ENCODE data around the gene TMEM109. TPM values are rescaled to one million over a fixed set of nuclear protein-coding genes. Genes with fewer than 3 reads are reported as not detected.

The TMEM109 gene
- total RNA-seq, 1 donor from 2014 or later: 64.5 TPM

DNA sequence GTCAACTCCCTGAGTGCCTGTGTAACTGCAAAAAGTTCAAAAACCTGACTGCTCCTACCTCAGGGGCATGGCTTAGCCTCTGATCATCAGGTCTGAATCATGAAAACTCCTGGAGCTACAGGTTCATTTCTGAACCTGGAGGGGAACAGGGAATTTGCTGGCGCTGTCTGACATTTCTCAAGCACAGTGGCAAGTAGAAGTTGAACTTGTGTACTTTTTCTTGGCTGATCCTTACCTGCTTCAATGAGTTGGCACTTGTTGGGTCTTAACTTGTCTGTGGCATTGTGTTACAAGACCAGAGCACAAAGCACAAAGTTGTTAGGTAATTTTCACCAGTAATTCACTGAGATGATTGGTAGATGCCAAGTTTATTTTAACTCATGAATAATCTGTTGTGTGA lies 3.3 kb downstream of the TMEM109 start:
- Histone ChIP-seq H3K4me3 (ENCODE audit: low read depth, low read length) (no peak overlapping the region), H3K36me3 (ENCODE audit: control insufficient read depth, insufficient read depth, low read length) (peaks cover 1% of the 10 kb centered on the region), H3K27me3 (ENCODE audit: control insufficient read depth, insufficient read depth, low read length) (no peaks in the 10 kb centered on the region)
- TF ChIP-seq, protein P1, sequence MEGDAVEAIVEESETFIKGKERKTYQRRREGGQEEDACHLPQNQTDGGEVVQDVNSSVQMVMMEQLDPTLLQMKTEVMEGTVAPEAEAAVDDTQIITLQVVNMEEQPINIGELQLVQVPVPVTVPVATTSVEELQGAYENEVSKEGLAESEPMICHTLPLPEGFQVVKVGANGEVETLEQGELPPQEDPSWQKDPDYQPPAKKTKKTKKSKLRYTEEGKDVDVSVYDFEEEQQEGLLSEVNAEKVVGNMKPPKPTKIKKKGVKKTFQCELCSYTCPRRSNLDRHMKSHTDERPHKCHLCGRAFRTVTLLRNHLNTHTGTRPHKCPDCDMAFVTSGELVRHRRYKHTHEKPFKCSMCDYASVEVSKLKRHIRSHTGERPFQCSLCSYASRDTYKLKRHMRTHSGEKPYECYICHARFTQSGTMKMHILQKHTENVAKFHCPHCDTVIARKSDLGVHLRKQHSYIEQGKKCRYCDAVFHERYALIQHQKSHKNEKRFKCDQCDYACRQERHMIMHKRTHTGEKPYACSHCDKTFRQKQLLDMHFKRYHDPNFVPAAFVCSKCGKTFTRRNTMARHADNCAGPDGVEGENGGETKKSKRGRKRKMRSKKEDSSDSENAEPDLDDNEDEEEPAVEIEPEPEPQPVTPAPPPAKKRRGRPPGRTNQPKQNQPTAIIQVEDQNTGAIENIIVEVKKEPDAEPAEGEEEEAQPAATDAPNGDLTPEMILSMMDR (IDR thresholded peaks at IDR 0.05; ENCODE audit: insufficient read depth, low read length, poor library complexity, severe bottlenecking): no peak
- DNase-seq (ENCODE audit: low read depth): no peak

DNA sequence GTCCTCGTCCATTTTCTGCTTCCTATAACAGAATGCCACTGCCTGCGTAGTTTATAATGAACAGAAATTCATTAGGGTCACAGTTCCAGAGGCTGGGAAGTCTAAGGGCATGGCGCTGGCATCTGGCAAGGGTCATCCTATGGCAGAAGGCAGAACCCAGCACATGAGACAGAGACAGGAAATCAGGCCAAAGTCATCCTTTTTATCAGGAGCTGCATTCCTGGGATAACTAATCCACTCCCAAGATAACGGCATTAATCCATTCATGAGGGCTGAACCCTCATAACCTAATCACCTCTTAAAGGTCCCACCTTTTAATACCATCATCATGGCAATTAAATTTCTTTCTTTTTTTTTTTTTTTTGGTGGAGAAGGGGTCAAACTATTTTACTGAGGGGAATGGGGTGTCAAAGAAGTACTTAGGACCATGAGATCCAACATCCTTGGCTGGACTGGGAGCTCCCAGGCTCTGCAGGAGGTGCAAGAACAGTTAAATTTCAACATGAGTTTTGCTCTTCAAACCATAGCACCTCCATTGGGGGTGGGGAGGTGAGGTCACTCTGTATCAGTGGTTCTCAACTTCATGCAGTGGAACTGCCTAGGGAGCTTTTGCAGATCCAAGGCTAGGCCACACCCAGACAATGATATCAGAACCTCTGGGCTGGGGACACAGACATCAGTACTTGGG lies 4.4 kb downstream of the TMEM109 start:
- Histone ChIP-seq H3K4me3 (ENCODE audit: low read depth, low read length) (no peak overlapping the region), H3K27me3 (ENCODE audit: control insufficient read depth, insufficient read depth, low read length) (no peaks in the 10 kb centered on the region), H3K36me3 (ENCODE audit: control insufficient read depth, insufficient read depth, low read length) (peaks cover 1% of the 10 kb centered on the region)
- TF ChIP-seq, protein P1 (IDR thresholded peaks at IDR 0.05; ENCODE audit: insufficient read depth, low read length, poor library complexity, severe bottlenecking): no peak
- no peak for DNase-seq (ENCODE audit: low read depth)

DNA sequence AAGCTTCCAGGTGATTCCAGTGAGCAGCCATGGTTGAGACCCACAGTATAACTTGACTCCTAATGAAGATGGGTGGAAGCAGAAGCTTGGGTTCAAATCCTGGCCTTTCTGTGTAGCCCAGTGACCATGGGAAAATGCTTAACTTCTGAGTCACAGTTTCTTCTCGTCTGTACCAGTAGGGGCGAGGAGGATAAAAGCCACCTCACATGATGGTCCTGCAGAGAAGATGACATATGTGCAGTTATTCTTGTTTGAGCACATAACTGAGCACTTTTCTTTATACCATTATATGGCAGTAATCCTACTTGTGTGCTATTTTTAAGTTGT lies 4.9 kb downstream of the TMEM109 start:
- TF ChIP-seq, protein P1 (IDR thresholded peaks at IDR 0.05; ENCODE audit: insufficient read depth, low read length, poor library complexity, severe bottlenecking): no peak
- Histone ChIP-seq H3K27me3 (ENCODE audit: control insufficient read depth, insufficient read depth, low read length) (no peaks in the 10 kb centered on the region), H3K36me3 (ENCODE audit: control insufficient read depth, insufficient read depth, low read length) (peaks cover 1% of the 10 kb centered on the region), H3K4me3 (ENCODE audit: low read depth, low read length) (no peak overlapping the region)
- no peak for DNase-seq (ENCODE audit: low read depth)

DNA sequence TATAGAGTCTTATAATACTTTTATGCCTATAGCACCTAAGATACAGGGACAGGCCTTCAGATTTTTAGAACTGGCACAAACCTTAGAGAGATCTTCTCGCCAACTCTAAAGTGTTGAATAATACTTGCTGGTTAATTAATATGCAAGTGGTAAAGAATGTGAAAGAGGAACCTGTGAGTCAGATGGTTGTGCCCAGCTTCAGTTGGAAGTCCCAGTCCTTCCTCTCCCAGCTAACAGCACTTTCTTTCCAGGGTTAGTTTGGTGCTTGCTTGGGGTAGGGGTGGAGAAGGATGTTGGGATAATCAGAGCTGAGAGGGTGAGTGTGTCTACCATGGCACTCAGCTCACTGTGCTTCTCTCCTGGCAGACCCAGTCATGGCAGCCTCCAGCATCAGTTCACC lies 5.4 kb downstream of the TMEM109 start:
- Histone ChIP-seq H3K36me3 (ENCODE audit: control insufficient read depth, insufficient read depth, low read length) (peaks cover 1% of the 10 kb centered on the region), H3K27me3 (ENCODE audit: control insufficient read depth, insufficient read depth, low read length) (no peaks in the 10 kb centered on the region), H3K4me3 (ENCODE audit: low read depth, low read length) (no peak overlapping the region)
- TF ChIP-seq, protein P1 (IDR thresholded peaks at IDR 0.05; ENCODE audit: insufficient read depth, low read length, poor library complexity, severe bottlenecking): no peak
- DNase-seq (ENCODE audit: low read depth): no peak

DNA sequence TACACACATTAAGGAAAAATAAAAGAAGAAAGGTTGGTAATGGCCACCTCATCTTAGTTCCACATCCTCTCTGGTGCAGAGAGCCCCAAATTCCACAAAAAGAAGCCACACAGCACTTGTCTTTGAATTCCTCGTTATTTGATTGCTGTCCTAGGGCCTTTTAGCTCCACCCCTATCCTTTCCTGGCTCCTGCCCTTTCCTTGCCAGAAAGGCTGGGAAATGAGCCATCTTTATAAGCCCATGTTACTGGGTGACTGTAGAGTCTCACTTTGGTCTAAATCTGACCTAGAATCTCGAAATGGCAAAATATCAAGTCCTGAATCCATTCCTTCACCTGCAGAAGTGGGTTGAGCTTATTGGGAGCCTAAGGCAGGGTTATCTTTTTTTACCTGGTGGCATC lies 6.0 kb downstream of the TMEM109 start:
- Histone ChIP-seq H3K4me3 (ENCODE audit: low read depth, low read length) (no peak overlapping the region), H3K27me3 (ENCODE audit: control insufficient read depth, insufficient read depth, low read length) (no peaks in the 10 kb centered on the region), H3K36me3 (ENCODE audit: control insufficient read depth, insufficient read depth, low read length) (peaks cover 1% of the 10 kb centered on the region)
- TF ChIP-seq, protein P1 (IDR thresholded peaks at IDR 0.05; ENCODE audit: insufficient read depth, low read length, poor library complexity, severe bottlenecking): no peak
- no peak for DNase-seq (ENCODE audit: low read depth)

DNA sequence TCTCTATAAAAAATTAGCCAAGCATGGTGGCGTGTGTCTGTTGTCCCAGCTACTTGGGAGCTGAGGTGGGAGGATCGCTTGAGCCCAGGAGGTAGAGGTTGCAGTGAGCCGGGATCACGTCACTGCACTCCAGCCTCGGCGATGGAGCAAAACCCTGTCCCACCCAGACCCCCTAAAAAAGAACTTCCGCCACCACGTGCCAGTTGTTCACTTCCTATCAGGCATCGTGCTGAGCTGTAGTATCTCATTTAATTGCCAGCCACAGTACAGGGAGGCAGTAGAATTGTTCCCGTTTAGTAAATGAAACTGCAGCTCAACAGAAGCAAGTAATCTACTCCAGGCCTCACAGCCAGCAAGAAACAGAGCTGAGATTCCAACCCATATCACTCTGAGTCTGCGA lies 7.3 kb downstream of the TMEM109 start:
- DNase-seq (ENCODE audit: low read depth): no peak
- Histone ChIP-seq H3K4me3 (ENCODE audit: low read depth, low read length) (no peak overlapping the region), H3K27me3 (ENCODE audit: control insufficient read depth, insufficient read depth, low read length) (no peaks in the 10 kb centered on the region), H3K36me3 (ENCODE audit: control insufficient read depth, insufficient read depth, low read length) (peaks cover 1% of the 10 kb centered on the region)
- TF ChIP-seq, protein P1 (IDR thresholded peaks at IDR 0.05; ENCODE audit: insufficient read depth, low read length, poor library complexity, severe bottlenecking): no peak
